GM18519 (cell line): Measurements from ENCODE around the gene CT47C1.
A peak's percentile ranks its signal among the peaks of the same experiment; 100 is the strongest.

Experiments
- ATAC-seq: cut with Tn5 transposase; IDR thresholded peaks from one replicate; pipeline ENCODE4 v1.9.1; 2021; ENCODE audit warnings: mild to moderate bottlenecking, moderate library complexity; ENCODE audit not compliant: unreplicated experiment, low FRiP score

CT47C1 gene

DNA sequence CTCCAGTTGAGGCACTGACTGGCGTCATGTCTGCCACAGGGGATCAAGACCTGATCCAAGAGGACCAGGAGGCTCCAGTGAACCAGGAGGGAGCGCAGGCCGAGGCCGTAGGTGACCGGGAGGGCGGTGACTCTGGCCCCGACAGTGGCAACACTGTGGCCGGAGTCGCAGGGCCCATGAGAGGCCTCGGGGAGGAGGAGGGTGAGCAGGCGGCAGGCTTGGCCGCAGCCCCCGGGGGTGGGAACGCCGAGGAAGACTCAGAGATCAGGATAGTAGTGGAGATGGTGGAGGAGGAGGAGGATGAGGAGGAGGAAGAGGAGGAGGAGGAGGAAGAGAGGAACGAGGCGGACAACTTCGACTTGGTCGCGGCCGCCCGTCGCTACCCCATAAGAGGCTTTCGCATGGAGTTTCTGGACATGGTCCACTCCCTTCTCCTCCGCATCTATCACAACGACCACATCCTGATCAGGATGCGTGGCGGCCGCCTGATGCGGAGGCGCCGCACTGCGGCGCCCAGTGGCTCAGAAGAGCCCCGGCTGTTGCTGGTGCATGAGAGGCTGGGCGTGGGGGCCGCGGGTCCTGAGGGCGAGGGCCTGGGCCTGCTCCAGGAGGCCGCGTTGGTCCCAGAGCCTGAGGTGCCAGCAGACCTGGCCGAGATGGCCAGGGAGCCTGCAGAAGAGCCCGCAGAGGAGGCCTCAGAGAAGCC, 560 bp downstream of the CT47C1 start:
- no peak for ATAC-seq

- no peak for ATAC-seq
These were observed 1.1 kb downstream of the CT47C1 start for GRCh38 chrX:119073911-119074310.

GRCh38 chrX:119075270-119076025, 2.7 kb downstream of the CT47C1 start:
- ATAC-seq = no peak

DNA sequence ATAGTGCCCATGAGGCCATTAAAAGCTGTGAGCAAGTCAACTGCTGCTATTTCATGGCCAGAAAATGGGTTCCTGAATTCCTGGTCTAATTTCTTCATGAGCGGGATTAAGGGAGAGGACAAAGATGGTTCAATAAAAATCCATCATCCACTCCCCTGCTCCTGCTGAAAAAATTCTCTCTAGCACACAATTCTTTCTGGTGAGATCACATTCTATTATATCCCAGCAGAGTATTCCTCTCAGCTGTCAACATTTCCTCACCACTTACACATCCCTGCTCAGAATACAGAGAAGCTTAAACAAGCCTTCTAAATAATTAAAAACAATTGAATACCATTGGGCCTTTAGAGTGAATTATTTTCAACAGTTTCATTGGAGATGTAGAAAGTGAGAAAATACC, 9.5 kb downstream of the CT47C1 start:
- no peak for ATAC-seq

GRCh38 chrX:119084766-119085165, 12.0 kb downstream of the CT47C1 start:
- ATAC-seq = no peak

DNA sequence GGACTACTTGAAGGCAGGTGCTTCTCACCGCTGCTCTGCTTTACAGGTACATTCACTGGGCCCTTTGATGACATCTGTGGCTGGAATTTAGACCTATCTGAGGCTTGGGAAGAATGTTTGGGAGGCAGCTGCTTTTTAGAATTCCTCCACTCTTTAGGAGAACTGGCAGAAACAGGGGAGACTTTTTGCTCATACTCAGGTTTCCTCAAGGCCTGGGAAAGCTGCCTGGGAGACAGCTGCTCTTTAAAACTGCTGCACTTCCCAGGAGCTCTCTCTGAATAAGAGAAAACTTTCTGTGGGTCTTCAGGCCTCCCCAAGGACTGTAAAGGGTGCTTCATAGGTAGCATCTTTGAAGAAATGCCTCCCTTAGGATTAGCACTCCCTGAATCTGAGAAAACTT, 14.3 kb downstream of the CT47C1 start:
- no peak for ATAC-seq

DNA sequence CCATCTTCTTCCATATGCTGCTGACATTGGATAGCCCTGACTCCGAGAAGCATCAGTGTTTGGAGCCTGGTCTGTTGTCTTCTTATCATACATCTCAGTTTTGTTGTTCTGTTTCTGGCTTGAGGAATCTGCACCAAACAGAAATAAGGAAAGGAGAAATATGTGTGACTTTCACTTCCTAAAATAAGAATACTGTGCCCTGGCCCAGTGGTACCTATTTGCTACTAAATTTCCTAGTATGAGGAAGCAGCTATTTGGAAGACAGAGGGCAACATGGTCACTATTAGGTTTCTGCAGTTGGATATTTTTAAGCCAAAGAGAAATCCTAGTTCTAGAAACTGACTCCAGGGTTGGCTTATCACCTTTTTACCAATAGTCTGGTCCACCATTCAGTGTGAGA, 16.8 kb downstream of the CT47C1 start:
- ATAC-seq = no peak

- ATAC-seq = no peak
These were observed 17.8 kb downstream of the CT47C1 start for GRCh38 chrX:119090627-119091026.

GRCh38 chrX:119093991-119094735, 21.4 kb downstream of the CT47C1 start:
- no peak for ATAC-seq

GRCh38 chrX:119094819-119095218, 22.0 kb downstream of the CT47C1 start:
- ATAC-seq = no peak

DNA sequence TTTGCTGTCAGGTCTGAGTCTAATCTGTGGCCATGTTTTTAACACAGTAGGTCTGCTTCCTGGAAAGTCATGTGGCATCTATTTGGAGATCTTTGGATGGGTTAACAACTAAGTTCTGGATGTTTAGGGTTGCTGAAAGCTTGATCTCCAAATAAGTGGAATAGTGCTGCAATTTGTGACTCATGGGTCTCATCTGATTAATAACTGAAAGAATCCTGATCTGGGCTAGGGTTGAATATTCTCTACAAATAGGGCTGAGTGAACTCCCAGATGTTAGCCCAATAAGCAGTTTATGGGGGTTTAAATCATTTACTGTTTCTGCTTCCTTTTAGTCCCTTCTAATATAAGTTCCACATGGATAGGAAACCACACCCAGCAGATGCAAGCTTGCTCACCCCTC, 23.1 kb downstream of the CT47C1 start:
- no peak for ATAC-seq

DNA sequence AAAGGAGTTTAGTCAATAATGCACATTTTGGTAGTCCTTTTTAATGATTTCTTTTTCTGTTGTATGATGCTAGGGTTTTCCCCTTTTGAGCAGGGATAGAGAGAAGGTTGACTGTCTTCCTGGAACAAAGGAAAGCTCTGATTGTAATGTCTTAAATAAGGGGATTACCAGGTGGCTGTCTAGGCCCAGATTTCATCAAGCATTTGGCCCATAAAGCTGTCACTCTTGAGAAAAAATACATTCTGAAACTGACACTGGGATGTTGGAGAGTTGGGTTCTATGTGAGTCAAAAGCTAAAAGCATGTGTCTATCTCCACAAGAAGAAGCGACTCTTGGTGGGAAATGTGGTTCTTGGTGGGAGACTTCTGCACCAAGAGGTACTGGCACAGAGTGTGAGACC, 28.4 kb downstream of the CT47C1 start:
- no peak for ATAC-seq

GRCh38 chrX:119105826-119106225, 33.0 kb downstream of the CT47C1 start:
- ATAC-seq = no peak

DNA sequence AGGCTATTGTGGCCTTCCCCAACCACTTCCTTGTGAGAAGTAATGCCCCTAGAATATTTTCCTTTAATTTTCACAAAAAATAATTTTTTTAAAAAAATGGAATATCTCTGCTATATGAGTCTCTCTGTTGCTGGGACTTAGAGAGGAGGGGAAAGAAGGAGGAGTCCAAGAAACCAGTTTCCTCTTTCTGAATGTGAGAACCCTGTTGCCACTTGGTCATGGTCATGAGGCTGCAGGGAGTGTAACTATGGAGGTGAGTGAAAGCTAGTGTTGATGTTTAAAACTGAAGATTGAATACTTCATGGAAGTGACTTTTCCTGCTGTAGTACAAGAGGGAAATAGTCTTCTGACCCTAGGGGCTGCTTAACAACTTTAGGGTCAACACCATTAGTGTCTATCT, 34.4 kb downstream of the CT47C1 start:
- ATAC-seq = no peak

DNA sequence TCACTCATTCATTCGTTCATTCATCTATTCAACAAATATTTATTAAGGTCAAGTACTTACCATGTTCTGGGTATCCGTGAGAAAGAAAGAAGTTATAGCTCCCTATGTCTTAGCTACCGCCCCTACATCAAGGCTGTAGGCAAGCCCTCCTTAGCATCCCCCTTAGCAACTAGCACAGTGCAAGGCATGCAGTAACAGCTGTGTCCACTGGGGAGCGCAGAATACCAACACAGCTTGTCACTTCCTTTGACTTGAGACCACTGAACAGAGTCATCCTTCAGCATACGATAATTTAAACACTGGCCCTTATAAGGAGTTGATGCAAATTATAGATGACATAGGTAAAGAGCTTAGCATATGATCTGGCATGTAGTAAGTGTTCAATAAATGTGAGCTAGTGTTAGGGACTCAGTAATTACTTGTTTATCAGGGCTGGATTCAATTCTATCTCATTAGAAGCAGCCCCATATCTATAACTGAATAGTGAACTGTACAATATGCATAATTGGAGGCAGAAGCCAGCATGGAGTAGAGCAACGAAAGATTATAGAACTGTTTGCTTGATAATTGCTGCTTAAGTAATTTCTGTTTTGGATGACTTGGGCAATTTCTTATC, 46.1 kb downstream of the CT47C1 start:
- peak; percentile 72 for ATAC-seq

DNA sequence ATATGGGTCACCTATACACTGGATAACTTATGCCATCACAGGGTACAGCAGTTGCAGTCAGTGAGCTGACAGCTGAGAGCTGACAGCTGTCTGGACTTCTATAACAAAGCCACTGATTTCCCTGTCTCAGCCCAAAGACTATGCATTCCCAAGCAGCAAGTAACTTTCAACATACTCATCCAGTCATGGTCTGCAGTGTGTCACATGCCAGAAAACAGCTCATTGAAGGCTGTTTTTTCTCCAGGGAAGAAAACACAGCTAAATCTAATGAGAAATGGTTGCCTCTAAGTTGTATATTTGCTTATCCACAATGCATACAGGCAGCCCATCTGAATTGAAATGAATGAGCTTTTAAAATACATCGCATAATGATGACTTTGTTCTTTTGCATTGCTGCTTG, 48.5 kb downstream of the CT47C1 start:
- ATAC-seq = no peak
